Caco-2 (cell line): ENCODE results near the gene MAP3K7CL. TPM values are rescaled to one million over a fixed set of nuclear protein-coding genes. Genes with fewer than 3 reads are reported as not detected.
A peak's percentile ranks its signal among the peaks of the same experiment; 100 is the strongest.

ENCODE experiments used
- BruUV-seq: library from RNA; stranded (reverse); fragments of 400-500 nt; replicated peaks from 2 replicates; lab custom pipeline; 2021; lab: Mats Ljungman, UMichigan
- CTCF ChIA-PET: fragments of 300-600 bp; sonication (Branson Sonifier 250); formaldehyde crosslinking; loops from one replicate; lab custom pipeline; 2022; ENCODE audit warnings: antibody characterized with exemption; lab: Charles Lee
- POLR2A ChIA-PET: fragments of 300-600 bp; sonication (Branson Sonifier 250); formaldehyde crosslinking; loops from one replicate; lab custom pipeline; 2022; ENCODE audit warnings: antibody characterized with exemption; lab: Charles Lee
- DNase-seq, 2 experiments: peaks; one replicate each; pipeline versions ENCODE4 v3.0.0 to v3.0.0-alpha.2; 2020 to 2022
- H3K27me3 ChIP-seq: replicated peaks from 2 replicates; pipeline ENCODE4 v1.6.0; 2011; ENCODE audit warnings: low read length; ENCODE audit not compliant: control insufficient read depth, insufficient read depth
- H3K36me3 ChIP-seq: 2 replicates; pipeline ENCODE4 v1.5.1; 2011; ENCODE audit warnings: low read length; ENCODE audit not compliant: control insufficient read depth, insufficient read depth
- H3K4me1 ChIP-seq: fragments of 250-450 bp; sonication (Bioruptor Pico); 2 replicates; pipeline ENCODE4 v1.5.1; 2020; ENCODE audit warnings: mild to moderate bottlenecking
- H3K4me3 ChIP-seq: 2 replicates; pipeline ENCODE4 v1.5.1; 2011; ENCODE audit warnings: low read depth, mild to moderate bottlenecking, control low read depth, low read length
- H3K9me3 ChIP-seq: fragments of 250-450 bp; sonication (Bioruptor Pico); 2 replicates; pipeline ENCODE4 v1.5.1; 2020; ENCODE audit warnings: mild to moderate bottlenecking, moderate library complexity
- H3K27ac Mint-ChIP-seq: one replicate; pipeline ENCODE4 v1.8.0; 2022; ENCODE audit warnings: mixed read lengths; ENCODE audit not compliant: unreplicated experiment
- H3K27me3 Mint-ChIP-seq: one replicate; pipeline ENCODE4 v1.8.0; 2022; ENCODE audit warnings: mixed read lengths; ENCODE audit not compliant: insufficient read depth, unreplicated experiment
- H3K36me3 Mint-ChIP-seq: one replicate; pipeline ENCODE4 v1.8.0; 2022; ENCODE audit warnings: mild to moderate bottlenecking, mixed read lengths; ENCODE audit not compliant: insufficient read depth, unreplicated experiment
- H3K4me1 Mint-ChIP-seq: one replicate; pipeline ENCODE4 v1.8.0; 2022; ENCODE audit warnings: low read depth, mixed read lengths; ENCODE audit not compliant: unreplicated experiment
- H3K4me3 Mint-ChIP-seq: one replicate; pipeline ENCODE4 v1.8.0; 2022; ENCODE audit warnings: mild to moderate bottlenecking, moderate library complexity, mixed read lengths; ENCODE audit not compliant: unreplicated experiment
- H3K9me3 Mint-ChIP-seq: one replicate; pipeline ENCODE4 v1.8.0; 2022; ENCODE audit warnings: mixed read lengths; ENCODE audit not compliant: unreplicated experiment
- CTCF ChIP-seq, 2 experiments: fragments of 200-600 bp in 1 of 2; IDR thresholded peaks; 1 replicate in 1 of 2; 2 replicates in 1 of 2; pipeline versions ENCODE4 v1.5.1 to v1.8.0; 2011 to 2022; ENCODE audit warnings: antibody characterized with exemption in 1 of 2, control low read depth in 1 of 2, inconsistent platforms in 1 of 2, low read depth in 1 of 2, low read length in 1 of 2, mild to moderate bottlenecking in 1 of 2, moderate library complexity in 1 of 2; ENCODE audit not compliant: insufficient read depth in 1 of 2, severe bottlenecking in 1 of 2, unreplicated experiment in 1 of 2
- intact Hi-C: fragments of 100-400 bp; cut with micrococcal nuclease; formaldehyde crosslinking; loops from one replicate; pipeline ENCODE4 v1.10.0; 2022; ENCODE audit not compliant: unreplicated experiment
- total RNA-seq: library from RNA; stranded (reverse); gene quantifications from 2 replicates; pipeline ENCODE4 v1.2.3, GENCODE V29; 2022

MAP3K7CL gene
- total RNA-seq, 1 experiment from 2014 or later, result 8.2 TPM

GRCh38 chr21:29163341-29164115 is 33.1 kb downstream of the MAP3K7CL start:
- no peaks in the 10 kb centered on the region for H3K27me3 ChIP-seq
- H3K36me3 ChIP-seq, result no peaks in the 10 kb centered on the region; the same call in 1 of the 2 replicates
- intact Hi-C loops, result loop anchor here (1.0 to 5.0 kb wide), 5 partner anchors 31 to 209 kb away; partner anchors contain the start of gene BACH1
- H3K9me3 Mint-ChIP-seq, result no peaks in the 10 kb centered on the region
- no peak overlapping the region for H3K4me3 ChIP-seq
- H3K4me1 ChIP-seq, result no peaks in the 10 kb centered on the region
- H3K4me1 Mint-ChIP-seq, result no peaks in the 10 kb centered on the region
- BruUV-seq, result no TSS peak
- ChIA-PET POLR2A (no interaction called here), CTCF (interaction anchor here (0.6 to 1.3 kb wide), 3 partner anchors 76 to 213 kb away, joined by 3 to 9 read pairs (median 5); no protein-coding TSS in a partner anchor)
- H3K27ac Mint-ChIP-seq, result no peak overlapping the region
- H3K9me3 ChIP-seq, result no peaks in the 10 kb centered on the region
- H3K36me3 Mint-ChIP-seq, result peaks cover 6% of the 10 kb centered on the region
- no peak overlapping the region for H3K4me3 Mint-ChIP-seq
- no peak for TF ChIP-seq CTCF (IDR thresholded peaks at IDR 0.05; ENCODE audit: insufficient read depth in 1 of 2, low read depth in 1 of 2, low read length in 1 of 2, severe bottlenecking in 1 of 2, unreplicated experiment in 1 of 2)
- H3K27me3 Mint-ChIP-seq, result no peaks in the 10 kb centered on the region
- no peak for DNase-seq

GRCh38 chr21:29164323-29164942 is 34.0 kb downstream of the MAP3K7CL start:
- H3K27ac Mint-ChIP-seq, result no peak overlapping the region
- intact Hi-C loops, result loop anchor here (1.0 to 5.0 kb wide), 5 partner anchors 30 to 208 kb away; partner anchors contain the start of gene BACH1
- Histone ChIP-seq H3K4me1 (no peaks in the 10 kb centered on the region), H3K27me3 (no peaks in the 10 kb centered on the region), H3K36me3 (no peaks in the 10 kb centered on the region; the same call in 1 of the 2 replicates), H3K9me3 (no peaks in the 10 kb centered on the region), H3K4me3 (no peak overlapping the region)
- no peaks in the 10 kb centered on the region for H3K27me3 Mint-ChIP-seq
- H3K9me3 Mint-ChIP-seq, result no peaks in the 10 kb centered on the region
- H3K4me1 Mint-ChIP-seq, result no peaks in the 10 kb centered on the region
- peak in 1 of 2 experiments; percentile 49 for DNase-seq
- ChIA-PET CTCF (interaction anchor here (0.6 to 1.3 kb wide), 3 partner anchors 134 to 212 kb away, joined by 3 to 5 read pairs (median 3); no protein-coding TSS in a partner anchor), POLR2A (no interaction called here)
- no TSS peak for BruUV-seq
- peaks cover 5% of the 10 kb centered on the region for H3K36me3 Mint-ChIP-seq
- peak; percentile 64 to 65 for TF ChIP-seq CTCF (IDR thresholded peaks at IDR 0.05; ENCODE audit: insufficient read depth in 1 of 2, low read depth in 1 of 2, low read length in 1 of 2, severe bottlenecking in 1 of 2, unreplicated experiment in 1 of 2)
- H3K4me3 Mint-ChIP-seq, result no peak overlapping the region

DNA sequence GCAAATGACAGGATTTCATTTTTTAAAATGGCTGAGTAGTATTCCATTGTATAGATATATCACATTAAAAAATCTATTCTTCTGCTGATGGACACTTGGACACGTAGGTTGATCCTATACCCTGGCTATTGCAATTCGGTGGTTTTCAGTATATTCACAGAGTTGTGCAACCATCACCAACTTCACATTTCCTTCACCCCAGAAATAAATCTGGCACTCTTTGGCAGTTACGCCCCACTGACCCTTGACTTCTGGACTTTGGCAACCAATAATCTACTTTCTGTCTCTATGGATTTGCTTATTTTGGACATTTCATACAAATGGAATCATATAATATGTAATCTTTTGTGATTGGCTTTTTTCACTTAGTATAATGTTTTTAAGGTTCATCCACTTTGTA is 35.9 kb downstream of the MAP3K7CL start:
- H3K4me3 ChIP-seq, result no peak overlapping the region
- POLR2A ChIA-PET, result no interaction called here
- Mint-ChIP-seq H3K27ac (no peak overlapping the region), H3K27me3 (no peaks in the 10 kb centered on the region), H3K4me3 (no peak overlapping the region), H3K9me3 (no peaks in the 10 kb centered on the region), H3K4me1 (no peaks in the 10 kb centered on the region), H3K36me3 (no peaks in the 10 kb centered on the region)
- intact Hi-C loops, result no loop called here
- no peaks in the 10 kb centered on the region for H3K4me1 ChIP-seq
- no peak for TF ChIP-seq CTCF (IDR thresholded peaks at IDR 0.05; ENCODE audit: insufficient read depth in 1 of 2, low read depth in 1 of 2, low read length in 1 of 2, severe bottlenecking in 1 of 2, unreplicated experiment in 1 of 2)
- no TSS peak for BruUV-seq
- H3K36me3 ChIP-seq, result no peaks in the 10 kb centered on the region
- CTCF ChIA-PET, result no interaction called here
- DNase-seq, result no peak
- H3K9me3 ChIP-seq, result no peaks in the 10 kb centered on the region
- H3K27me3 ChIP-seq, result no peaks in the 10 kb centered on the region
